ENCODE results near the gene GRK5. TPM values are rescaled to one million over a fixed set of nuclear protein-coding genes. Genes with fewer than 3 reads are reported as not detected.

GRK5 gene
- total and polyA plus RNA-seq, 7 donors: 7.9 to 32.4 (median 19.8) TPM

DNA sequence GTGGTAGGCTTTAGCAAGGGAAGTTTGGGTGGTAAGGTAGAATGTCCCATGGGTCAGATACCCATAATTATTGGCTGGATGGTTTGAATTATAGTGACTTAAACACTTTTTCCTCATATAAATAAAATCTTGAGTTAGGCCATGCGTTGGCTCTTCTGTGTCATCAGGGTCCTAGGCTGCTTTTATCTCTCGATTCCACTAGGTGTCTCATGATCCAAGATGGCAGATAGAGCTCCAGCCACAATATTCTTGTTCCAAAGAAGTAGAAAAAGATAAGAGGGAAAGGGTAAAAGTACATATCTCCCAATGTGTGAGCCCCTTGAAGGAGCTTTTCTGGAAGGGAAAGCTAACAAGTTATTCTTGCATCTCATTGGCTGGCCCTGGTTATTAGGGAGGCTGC, 144.7 kb downstream of the GRK5 start:
- DNase-seq: no peak
- peak overlapping the region in 1 of 4 donors; percentile 65 for H3K27ac ChIP-seq
- TF ChIP-seq POLR2AphosphoS5 (IDR thresholded peaks at IDR 0.05) (no peak), POLR2A (IDR thresholded peaks at IDR 0.05) (no peak), EP300 (IDR thresholded peaks at IDR 0.05) (no peak)
- TF ChIP-seq, protein P1, sequence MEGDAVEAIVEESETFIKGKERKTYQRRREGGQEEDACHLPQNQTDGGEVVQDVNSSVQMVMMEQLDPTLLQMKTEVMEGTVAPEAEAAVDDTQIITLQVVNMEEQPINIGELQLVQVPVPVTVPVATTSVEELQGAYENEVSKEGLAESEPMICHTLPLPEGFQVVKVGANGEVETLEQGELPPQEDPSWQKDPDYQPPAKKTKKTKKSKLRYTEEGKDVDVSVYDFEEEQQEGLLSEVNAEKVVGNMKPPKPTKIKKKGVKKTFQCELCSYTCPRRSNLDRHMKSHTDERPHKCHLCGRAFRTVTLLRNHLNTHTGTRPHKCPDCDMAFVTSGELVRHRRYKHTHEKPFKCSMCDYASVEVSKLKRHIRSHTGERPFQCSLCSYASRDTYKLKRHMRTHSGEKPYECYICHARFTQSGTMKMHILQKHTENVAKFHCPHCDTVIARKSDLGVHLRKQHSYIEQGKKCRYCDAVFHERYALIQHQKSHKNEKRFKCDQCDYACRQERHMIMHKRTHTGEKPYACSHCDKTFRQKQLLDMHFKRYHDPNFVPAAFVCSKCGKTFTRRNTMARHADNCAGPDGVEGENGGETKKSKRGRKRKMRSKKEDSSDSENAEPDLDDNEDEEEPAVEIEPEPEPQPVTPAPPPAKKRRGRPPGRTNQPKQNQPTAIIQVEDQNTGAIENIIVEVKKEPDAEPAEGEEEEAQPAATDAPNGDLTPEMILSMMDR (IDR thresholded peaks at IDR 0.05): no peak
- intact Hi-C loops (cut with DNase I): no loop called here
- H3K4me3 ChIP-seq: no peak overlapping the region
- peaks cover 0 to 45% (median 37%) of the 10 kb centered on the region in 4 donors for H3K4me1 ChIP-seq
- no peaks in the 10 kb centered on the region for H3K36me3 ChIP-seq
- peaks cover 0 to 4% (median 0%) of the 10 kb centered on the region in 4 donors for H3K9me3 ChIP-seq
- 73 to 92% methylated on average over 2 of the region's 2 CpGs for WGBS, 2 donors
- no peaks in the 10 kb centered on the region for H3K27me3 ChIP-seq

DNA sequence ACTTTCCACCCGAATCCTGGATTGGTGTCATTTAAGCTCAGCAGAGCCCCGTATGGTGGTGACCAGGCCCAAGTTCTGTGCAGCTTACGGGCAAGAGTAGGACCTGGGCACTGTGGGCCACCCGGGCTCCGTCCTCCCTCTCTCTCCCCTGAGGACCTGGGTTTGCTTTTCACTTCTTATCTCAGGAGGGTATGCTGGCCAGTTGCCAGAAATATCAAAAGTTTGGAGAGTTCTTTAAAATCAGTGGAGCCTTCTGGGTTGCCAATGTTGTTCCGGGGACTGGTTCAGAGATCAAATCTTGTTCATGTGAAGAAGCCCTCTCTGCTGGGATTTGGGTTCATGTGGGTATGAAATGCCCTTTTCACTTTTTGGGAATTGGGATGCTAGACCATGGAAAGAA, 145.4 kb downstream of the GRK5 start:
- peak overlapping the region in 1 of 4 donors; percentile 65 for H3K27ac ChIP-seq
- H3K4me1 ChIP-seq: peaks cover 0 to 53% (median 44%) of the 10 kb centered on the region in 4 donors
- peaks cover 0 to 4% (median 0%) of the 10 kb centered on the region in 4 donors for H3K9me3 ChIP-seq
- H3K36me3 ChIP-seq: no peaks in the 10 kb centered on the region
- TF ChIP-seq, protein P1 (IDR thresholded peaks at IDR 0.05): no peak
- TF ChIP-seq EP300 (IDR thresholded peaks at IDR 0.05) (no peak), POLR2AphosphoS5 (IDR thresholded peaks at IDR 0.05) (no peak), POLR2A (IDR thresholded peaks at IDR 0.05) (no peak)
- intact Hi-C loops (cut with DNase I): no loop called here
- no peak overlapping the region for H3K4me3 ChIP-seq
- DNase-seq: no peak
- no peaks in the 10 kb centered on the region for H3K27me3 ChIP-seq
- 87 to 96% methylated on average over 6 of the region's 6 CpGs for WGBS, 2 donors

DNA sequence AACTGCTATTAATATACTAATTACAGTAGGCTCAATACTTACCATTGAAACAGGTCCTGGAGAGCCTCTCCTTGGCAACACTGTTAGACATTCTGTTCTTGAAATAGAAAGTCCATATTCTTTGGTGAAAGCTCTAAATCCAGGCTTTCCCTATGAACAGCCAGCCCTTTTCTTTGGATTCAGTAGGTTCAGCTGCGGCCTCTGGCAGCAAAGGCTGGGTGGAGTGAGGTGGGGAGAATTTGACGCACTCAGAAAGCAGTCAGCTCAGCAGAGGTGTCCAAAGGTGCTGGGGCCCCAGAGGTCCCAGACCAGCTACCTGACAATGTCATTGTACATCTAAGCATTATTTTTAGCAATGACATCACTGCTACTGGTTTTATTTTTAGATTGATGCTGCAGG, 146.1 kb downstream of the GRK5 start:
- Histone ChIP-seq H3K4me1 (peaks cover 0 to 56% (median 49%) of the 10 kb centered on the region in 4 donors), H3K9me3 (peaks cover 0 to 4% (median 0%) of the 10 kb centered on the region in 4 donors), H3K27ac (peak overlapping the region in 2 of 4 donors; percentile 2 to 65), H3K4me3 (no peak overlapping the region), H3K36me3 (no peaks in the 10 kb centered on the region), H3K27me3 (no peaks in the 10 kb centered on the region)
- intact Hi-C loops (cut with DNase I): no loop called here
- WGBS, 2 donors: 93 to 98% methylated on average over 2 of the region's 2 CpGs
- TF ChIP-seq POLR2A (IDR thresholded peaks at IDR 0.05) (no peak), POLR2AphosphoS5 (IDR thresholded peaks at IDR 0.05) (no peak), EP300 (IDR thresholded peaks at IDR 0.05) (no peak)
- TF ChIP-seq, protein P1 (IDR thresholded peaks at IDR 0.05): no peak
- DNase-seq: peak; percentile 60

DNA sequence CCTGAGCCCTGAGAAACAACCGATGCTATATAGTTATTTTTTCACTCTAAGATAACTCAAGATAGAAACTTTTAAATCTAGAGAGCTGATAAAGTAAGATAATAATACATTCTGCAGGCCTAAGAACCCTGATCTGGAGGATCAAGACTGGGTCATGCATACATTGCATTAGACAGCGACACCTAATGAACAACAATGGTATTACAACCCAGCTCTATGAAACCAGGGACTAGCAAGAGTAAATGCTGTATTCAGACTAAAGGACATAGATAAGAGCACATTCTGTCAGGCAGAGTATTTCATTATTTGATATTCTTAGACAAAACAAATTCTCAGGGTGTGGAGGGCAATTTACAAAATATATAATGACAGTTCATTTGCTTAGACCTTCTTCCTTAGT, 148.6 kb downstream of the GRK5 start:
- no peak for DNase-seq
- H3K27ac ChIP-seq: no peak overlapping the region
- TF ChIP-seq, protein P1 (IDR thresholded peaks at IDR 0.05): no peak
- TF ChIP-seq POLR2AphosphoS5 (IDR thresholded peaks at IDR 0.05) (no peak), POLR2A (IDR thresholded peaks at IDR 0.05) (no peak), EP300 (IDR thresholded peaks at IDR 0.05) (no peak)
- H3K4me3 ChIP-seq: no peak overlapping the region
- H3K36me3 ChIP-seq: no peaks in the 10 kb centered on the region
- H3K9me3 ChIP-seq: peaks cover 0 to 4% (median 0%) of the 10 kb centered on the region in 4 donors
- WGBS, 2 donors: 92 to 95% methylated on average over 2 of the region's 2 CpGs
- intact Hi-C loops (cut with DNase I): no loop called here
- peaks cover 0 to 33% (median 24%) of the 10 kb centered on the region in 4 donors for H3K4me1 ChIP-seq
- H3K27me3 ChIP-seq: no peaks in the 10 kb centered on the region

All from sigmoid colon (tissue), 7 donors.